HG03139 (cell line): ENCODE measurements around the gene DTNBP1.

ENCODE experiments used
- ATAC-seq: cut with Tn5 transposase; IDR thresholded peaks from one replicate; pipeline ENCODE4 v1.9.1; 2021; ENCODE audit not compliant: unreplicated experiment

Gene DTNBP1

DNA sequence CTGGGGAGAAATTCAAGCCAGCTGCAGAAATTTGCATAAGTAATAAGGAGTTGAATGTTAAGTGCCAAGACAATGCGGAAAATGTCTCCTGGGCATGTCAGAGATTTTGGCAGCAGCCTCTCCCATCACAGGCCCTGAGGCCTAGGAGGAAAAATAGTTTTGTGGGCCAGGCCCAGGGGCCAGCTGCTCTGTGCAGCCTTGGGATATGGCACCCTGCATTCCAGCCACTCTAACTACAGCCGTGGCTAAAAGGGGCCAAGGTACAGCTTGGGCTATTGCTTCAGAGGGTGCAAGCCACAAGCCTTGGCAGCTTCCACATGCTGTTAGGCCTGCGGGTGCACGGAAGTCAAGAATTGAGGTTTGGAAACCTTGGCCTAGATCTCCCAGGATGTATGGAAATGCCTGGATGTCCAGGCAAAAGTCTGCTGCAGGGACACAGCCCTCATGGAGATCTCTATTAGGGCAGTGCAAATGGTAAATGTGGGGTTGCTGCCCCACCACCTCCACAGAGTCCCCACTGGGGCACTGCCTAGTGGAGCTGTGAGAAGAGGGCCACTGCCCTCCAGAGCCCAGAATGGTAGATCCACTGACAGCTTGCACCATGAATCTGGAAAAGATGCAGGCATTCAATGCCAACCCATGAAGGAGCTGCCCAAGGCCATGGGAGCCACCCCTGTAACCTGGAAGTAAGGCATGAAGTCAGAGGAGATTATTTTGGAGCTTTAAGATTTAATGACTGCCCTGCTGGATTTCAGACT lies 126.5 kb downstream of the DTNBP1 start:
- no peak for ATAC-seq

DNA sequence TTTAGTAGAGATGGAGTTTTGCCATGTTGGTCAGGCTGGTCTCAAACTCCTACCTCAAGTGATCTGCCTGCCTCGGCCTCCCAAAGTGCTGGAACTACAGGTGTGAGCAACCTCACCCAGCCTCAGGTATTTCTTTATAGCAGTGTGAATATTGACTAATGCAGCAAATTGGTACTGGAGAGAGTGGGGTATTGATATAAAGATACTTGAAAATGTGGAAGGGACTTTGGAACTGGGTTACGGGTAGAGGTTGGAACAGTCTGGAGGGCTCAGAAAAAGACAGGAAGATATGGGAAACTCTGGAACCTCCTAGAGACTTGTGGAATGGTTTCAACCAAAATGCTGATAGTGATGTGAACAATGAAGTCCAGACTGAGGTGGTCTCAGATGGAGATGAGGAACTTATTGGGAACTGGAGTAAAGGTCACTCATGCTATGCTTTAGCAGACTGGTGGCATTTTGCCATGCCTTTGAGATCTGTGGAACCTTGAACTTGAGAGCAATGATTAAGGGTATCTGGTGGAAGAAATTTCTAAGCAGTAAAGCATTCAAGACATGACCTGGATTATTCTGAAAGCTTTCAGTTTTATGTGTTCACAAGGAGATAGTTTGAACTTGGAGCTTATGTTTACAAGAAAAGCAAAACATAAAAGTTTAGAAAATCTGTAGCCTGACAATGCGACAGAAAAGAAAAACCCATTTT lies 127.2 kb downstream of the DTNBP1 start:
- no peak for ATAC-seq

DNA sequence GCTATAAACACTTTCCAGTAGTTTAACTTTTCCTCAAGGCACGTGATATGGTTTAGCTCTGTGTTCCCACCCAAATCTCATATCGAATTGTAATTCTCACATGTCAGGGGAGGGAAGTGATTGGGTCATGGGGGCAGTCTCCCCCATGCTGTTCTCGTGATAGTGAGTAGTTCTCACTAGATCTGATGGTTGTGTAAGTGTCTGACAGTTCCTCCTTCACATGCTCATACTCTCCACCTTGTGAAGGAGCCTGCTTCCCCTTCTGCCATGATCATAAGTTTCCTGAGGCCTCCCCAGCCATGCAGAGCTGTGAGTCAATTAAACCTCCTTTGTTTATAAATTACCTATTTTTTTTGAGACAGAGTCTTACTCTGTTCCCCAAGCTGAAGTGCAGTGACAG lies 127.9 kb downstream of the DTNBP1 start:
- no peak for ATAC-seq

DNA sequence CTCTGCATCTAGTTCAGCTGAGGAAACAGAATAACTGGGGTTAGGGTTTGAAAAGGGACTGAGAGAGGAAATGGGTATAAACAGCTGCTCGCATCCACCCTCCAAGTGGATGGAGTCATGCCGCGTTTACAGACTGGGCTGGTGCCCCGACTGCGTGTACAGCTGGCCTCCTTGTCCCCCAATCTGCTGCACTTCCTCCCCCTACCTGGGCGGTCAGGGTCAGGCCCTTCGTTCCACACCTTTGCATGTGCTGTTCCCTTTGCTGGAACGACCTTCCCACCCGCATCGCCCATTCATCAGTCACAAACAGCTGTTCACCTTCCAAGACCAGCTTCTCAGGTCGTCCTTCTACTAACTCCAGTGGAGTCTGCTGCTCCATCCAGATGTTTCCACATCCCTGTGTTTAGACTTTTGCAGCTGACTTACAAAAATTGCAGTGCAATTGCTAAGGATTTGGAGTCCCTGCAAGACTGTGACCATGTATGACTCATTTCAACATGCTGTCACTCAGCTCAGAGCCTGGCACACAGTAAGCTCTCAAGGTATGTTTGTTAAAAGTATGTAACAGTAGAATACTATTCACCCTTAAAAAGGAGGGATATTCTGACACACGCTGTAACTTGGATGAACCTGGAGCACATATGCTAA lies 129.3 kb downstream of the DTNBP1 start:
- no peak for ATAC-seq

DNA sequence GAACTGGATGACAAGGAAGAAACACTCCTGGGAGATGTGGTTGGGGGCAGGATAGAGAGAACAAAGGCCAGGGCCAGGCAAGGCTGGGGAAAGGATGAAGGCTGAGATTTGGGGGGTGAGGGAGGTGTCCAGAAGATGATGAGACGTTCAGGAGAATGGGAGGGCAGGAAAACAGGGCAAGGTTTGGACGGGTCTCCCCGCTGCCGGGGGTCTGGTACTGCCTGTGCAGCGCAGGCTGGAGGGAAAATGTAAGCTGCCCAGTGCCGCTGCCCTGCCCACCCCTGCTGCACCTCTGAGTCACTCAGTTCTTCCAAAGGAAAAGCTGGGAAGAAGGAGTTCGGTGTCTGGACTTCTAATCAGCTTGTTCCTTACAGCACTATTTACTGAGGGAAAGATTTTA lies 130.9 kb downstream of the DTNBP1 start:
- ATAC-seq = no peak

GRCh38 chr6:15530411-15530810 lies 132.4 kb downstream of the DTNBP1 start:
- ATAC-seq = no peak

DNA sequence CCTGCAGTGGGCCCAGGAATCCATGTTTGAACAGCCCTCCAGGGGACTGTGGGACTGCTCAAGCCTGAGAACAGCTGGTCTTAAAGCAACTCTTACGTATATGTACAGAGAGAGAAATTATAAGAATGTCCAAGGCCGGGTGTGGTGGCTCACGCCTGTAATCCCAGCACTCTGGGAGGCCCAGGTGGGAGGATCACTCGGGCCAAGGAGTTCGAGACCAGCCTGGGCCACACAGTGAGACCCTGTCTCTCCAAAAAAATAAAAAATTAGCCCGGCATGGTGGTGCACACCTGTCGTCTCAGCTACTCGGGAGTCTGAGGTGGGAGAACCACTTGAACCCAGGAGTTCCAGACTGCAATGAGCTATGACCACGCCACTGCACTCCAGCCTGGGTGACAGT lies 134.0 kb downstream of the DTNBP1 start:
- ATAC-seq = no peak

GRCh38 chr6:15527838-15528617 lies 134.8 kb downstream of the DTNBP1 start:
- ATAC-seq = no peak

- no peak for ATAC-seq
Measured at GRCh38 chr6:15526212-15526701, 136.6 kb downstream of the DTNBP1 start.

- ATAC-seq = no peak
Measured at GRCh38 chr6:15524861-15525401, 137.9 kb downstream of the DTNBP1 start.

DNA sequence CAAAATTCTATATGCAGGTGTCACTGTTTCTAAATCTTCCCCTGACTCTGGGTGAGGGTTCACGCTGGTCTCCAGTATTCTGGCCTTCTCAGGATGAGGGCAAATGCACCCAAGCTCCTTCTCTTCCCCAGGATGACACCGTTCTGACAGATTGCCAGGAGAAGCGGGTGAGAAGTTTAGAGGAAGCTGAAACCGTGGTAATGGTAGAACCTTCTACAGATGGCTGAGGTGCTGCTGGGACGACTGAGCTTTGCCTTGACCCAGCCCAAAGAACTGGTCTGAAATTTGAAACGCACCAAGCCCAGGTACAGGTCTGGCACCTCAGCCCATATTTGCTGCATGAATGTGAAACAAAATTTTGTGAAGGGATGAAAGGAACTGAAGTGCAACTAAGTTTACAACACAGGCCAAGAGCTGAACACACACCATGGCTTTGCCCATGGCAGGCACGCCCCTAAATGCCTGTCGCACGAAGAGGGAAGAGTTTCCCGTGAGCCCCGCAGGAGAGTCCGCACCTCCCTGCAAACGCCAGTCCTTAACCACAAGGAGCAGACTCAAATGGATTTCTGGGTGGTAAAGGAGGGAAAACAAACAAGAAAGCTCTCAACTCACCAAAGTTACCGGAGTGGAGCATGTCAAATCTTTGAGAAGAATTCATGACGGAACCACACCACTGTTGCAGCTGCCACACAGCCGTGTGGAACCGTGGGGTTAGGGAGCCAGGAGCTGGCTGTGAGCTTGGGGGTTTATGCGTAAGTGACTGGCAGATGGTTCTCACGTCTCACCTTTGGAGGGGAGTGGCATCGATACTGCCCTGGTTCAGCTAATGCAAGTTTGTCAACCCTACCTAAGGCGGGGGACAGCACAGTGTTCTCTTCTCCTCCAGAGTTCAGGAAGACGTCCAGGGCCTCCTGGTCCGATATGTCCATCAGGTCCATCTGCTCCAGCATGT lies 138.9 kb downstream of the DTNBP1 start:
- no peak for ATAC-seq

- ATAC-seq = no peak
Measured at GRCh38 chr6:15522856-15523529, 139.8 kb downstream of the DTNBP1 start.

GRCh38 chr6:15522427-15522826 lies 140.4 kb downstream of the DTNBP1 start:
- ATAC-seq = no peak

DNA sequence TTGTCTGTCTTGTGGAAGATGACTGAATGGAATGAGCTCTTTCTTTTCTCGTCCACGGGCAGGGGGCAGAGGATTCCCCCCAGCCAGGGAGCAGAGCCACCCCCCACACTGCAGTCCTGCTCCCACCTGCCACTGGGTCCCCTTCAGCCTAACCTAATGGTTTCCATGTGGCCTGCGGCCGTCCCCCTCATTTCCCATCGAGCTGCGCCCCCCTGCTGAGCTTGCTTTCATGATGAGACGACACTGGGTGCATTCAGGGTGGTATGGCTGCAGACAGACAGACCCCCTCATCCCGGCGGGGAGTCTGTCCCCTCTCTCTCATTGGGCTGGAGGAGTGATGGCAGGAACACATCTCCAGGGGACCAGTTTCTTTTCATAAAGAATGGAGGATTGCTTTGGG lies 140.8 kb downstream of the DTNBP1 start:
- no peak for ATAC-seq

DNA sequence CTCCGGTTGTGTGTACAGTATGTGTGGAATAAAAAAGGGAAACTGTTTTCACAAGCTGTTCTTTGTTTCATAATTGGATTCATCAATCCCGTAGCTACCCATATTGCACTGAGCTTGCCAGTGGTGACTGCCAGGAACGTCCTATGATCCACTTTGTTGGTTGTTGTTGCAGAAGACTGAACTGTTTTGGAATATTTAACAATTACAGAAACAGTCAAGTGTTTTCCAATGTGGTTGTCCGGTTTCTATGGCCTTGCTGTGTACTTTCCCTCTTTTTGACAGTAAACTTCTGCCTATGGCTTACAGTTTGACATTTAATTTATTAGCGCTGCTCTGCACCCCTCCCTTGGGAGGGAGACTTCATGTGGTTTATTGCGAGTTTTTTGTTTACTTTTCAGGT lies 141.2 kb downstream of the DTNBP1 start:
- no peak for ATAC-seq

DNA sequence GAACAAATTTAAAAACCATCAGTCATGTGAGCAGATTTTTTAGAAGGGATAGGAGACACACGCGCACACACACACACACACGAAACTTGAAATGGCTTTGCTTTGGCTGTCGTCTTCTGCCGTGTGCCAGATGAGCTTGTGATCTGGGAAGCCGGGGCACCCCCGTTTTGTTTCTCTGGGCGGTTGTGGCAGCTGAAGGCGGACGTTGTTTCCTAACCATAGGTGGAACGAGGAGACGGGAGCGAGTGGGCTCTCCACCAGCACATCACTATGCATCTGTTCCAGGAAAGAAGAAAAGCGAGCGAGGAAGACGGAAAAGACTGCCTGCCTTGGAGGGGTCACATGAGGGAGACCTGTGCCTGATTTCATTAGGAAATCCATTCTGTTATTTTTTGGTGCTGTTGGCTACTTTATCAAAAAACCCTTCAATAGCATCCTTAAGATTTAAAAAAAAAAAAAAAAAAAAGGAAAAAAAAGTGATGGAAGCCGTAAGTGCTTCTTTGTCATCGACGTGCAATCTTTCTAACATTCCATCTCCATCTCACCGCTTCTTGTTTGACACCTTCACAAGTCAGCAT lies 142.1 kb downstream of the DTNBP1 start:
- no peak for ATAC-seq

- ATAC-seq = no peak
Measured at GRCh38 chr6:15519681-15520080, 143.1 kb downstream of the DTNBP1 start.

GRCh38 chr6:15518878-15519277 lies 143.9 kb downstream of the DTNBP1 start:
- ATAC-seq = no peak

DNA sequence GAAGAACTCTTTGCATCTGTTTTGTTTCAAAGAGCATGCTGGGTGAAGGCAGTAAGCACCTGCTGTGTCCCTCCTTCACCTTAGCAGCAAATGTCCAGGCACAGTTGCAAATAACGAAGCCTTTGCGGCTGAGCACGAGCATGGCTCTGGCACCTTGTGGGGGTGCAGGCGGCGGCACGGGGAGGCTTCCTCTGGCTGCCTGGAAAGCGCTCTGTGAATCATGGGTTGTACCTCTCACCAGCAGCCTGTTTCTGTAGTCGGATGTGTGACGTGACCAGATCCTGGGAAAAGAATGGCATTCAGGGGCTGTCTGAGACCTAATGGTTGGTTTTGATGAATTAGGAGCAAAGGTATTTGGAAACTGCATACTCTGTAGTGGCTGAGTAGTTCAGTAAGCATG lies 144.8 kb downstream of the DTNBP1 start:
- ATAC-seq = no peak
